Vagina (tissue), 2 donors: ENCODE measurements around the gene AUH. TPM values are rescaled to one million over a fixed set of nuclear protein-coding genes. Genes with fewer than 3 reads are reported as not detected.

Source experiments
- DNase-seq, 2 donors: peaks; one replicate each; pipeline ENCODE4 v3.0.0-alpha.2; 2017; ENCODE audit errors: extremely low spot score in 2 of 2
- H3K27ac ChIP-seq: fragments of 200-600 bp; sonication (generic); one replicate; pipeline ENCODE4 v1.5.1; 2019
- H3K27me3 ChIP-seq: fragments of 200-600 bp; sonication (generic); one replicate; pipeline ENCODE4 v1.5.1; 2019
- H3K36me3 ChIP-seq, 2 donors: fragments of 200-600 bp; sonication (generic); one replicate each; pipeline ENCODE4 v1.5.1; 2017 to 2019
- H3K4me1 ChIP-seq: fragments of 200-600 bp; sonication (generic); one replicate; pipeline ENCODE4 v1.5.1; 2019
- H3K4me3 ChIP-seq, 2 donors: fragments of 200-600 bp; sonication (generic); 1 replicate in 1 of 2; 2 replicates in 1 of 2; pipeline ENCODE4 v1.5.1; 2016 to 2019
- H3K9me3 ChIP-seq: fragments of 200-600 bp; sonication (generic); one replicate; pipeline ENCODE4 v1.5.1; 2019
- POLR2A ChIP-seq, 2 donors: fragments of 450-650 bp; IDR thresholded peaks; one replicate each; pipeline ENCODE4 v1.6.1; 2017; ENCODE audit warnings: antibody characterized with exemption in 2 of 2, mild to moderate bottlenecking in 2 of 2, moderate library complexity in 2 of 2
- POLR2AphosphoS5 ChIP-seq, 2 donors: sonication (generic); formaldehyde crosslinking; IDR thresholded peaks; one replicate each; pipeline ENCODE4 v1.9.0; 2017; ENCODE audit warnings: antibody characterized with exemption in 2 of 2, mild to moderate bottlenecking in 2 of 2, low read depth in 1 of 2; ENCODE audit not compliant: insufficient read depth in 1 of 2
- intact Hi-C: fragments of 100-400 bp; cut with DNase I; formaldehyde crosslinking; loops from one replicate; pipeline ENCODE4 v1.15.1; 2023
- total RNA-seq: library from RNA; depleted of rRNA; stranded (reverse); fragments of >200 nt; gene quantifications from one replicate; pipeline ENCODE4 v1.2.3, GENCODE V29; 2016
- TF ChIP-seq, protein P1 (sequence below), 3 experiments: fragments of 450-650 bp in 2 of 3; fragments of 200-600 bp in 1 of 3; sonication (generic) in 1 of 3; IDR thresholded peaks; one replicate each; pipeline ENCODE4 v1.5.1; 2017 to 2019; ENCODE audit warnings: antibody characterized with exemption in 3 of 3, mild to moderate bottlenecking in 2 of 3, moderate library complexity in 2 of 3

AUH gene
- total RNA-seq, 1 donor from 2014 or later = 39.0 TPM

- no peak for DNase-seq
- Histone ChIP-seq H3K9me3 (no peaks in the 10 kb centered on the region), H3K27ac (no peak overlapping the region), H3K27me3 (no peaks in the 10 kb centered on the region), H3K36me3 (peaks cover 0 to 27% of the 10 kb centered on the region in 2 donors), H3K4me3 (no peak overlapping the region), H3K4me1 (no peaks in the 10 kb centered on the region)
- intact Hi-C loops = no loop called here
- TF ChIP-seq POLR2AphosphoS5 (IDR thresholded peaks at IDR 0.05; ENCODE audit: insufficient read depth in 1 of 2, low read depth in 1 of 2) = no peak
- TF ChIP-seq POLR2A (IDR thresholded peaks at IDR 0.05) = no peak
- TF ChIP-seq, protein P1, sequence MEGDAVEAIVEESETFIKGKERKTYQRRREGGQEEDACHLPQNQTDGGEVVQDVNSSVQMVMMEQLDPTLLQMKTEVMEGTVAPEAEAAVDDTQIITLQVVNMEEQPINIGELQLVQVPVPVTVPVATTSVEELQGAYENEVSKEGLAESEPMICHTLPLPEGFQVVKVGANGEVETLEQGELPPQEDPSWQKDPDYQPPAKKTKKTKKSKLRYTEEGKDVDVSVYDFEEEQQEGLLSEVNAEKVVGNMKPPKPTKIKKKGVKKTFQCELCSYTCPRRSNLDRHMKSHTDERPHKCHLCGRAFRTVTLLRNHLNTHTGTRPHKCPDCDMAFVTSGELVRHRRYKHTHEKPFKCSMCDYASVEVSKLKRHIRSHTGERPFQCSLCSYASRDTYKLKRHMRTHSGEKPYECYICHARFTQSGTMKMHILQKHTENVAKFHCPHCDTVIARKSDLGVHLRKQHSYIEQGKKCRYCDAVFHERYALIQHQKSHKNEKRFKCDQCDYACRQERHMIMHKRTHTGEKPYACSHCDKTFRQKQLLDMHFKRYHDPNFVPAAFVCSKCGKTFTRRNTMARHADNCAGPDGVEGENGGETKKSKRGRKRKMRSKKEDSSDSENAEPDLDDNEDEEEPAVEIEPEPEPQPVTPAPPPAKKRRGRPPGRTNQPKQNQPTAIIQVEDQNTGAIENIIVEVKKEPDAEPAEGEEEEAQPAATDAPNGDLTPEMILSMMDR (IDR thresholded peaks at IDR 0.05) = no peak
Measured at GRCh38 chr9:91347377-91347776, 14.3 kb downstream of the AUH start.

- no peak for DNase-seq
- no peak overlapping the region for H3K27ac ChIP-seq
- peaks cover 0 to 27% of the 10 kb centered on the region in 2 donors for H3K36me3 ChIP-seq
- H3K27me3 ChIP-seq = no peaks in the 10 kb centered on the region
- no peaks in the 10 kb centered on the region for H3K4me1 ChIP-seq
- intact Hi-C loops = no loop called here
- H3K4me3 ChIP-seq = no peak overlapping the region
- TF ChIP-seq, protein P1 (IDR thresholded peaks at IDR 0.05) = no peak
- TF ChIP-seq POLR2A (IDR thresholded peaks at IDR 0.05) (no peak), POLR2AphosphoS5 (IDR thresholded peaks at IDR 0.05; ENCODE audit: insufficient read depth in 1 of 2, low read depth in 1 of 2) (no peak)
- no peaks in the 10 kb centered on the region for H3K9me3 ChIP-seq
Measured at GRCh38 chr9:91346644-91347043, 15.1 kb downstream of the AUH start.

- peaks cover 0 to 29% of the 10 kb centered on the region in 2 donors for H3K36me3 ChIP-seq
- H3K27ac ChIP-seq = no peak overlapping the region
- DNase-seq = no peak
- H3K4me1 ChIP-seq = no peaks in the 10 kb centered on the region
- intact Hi-C loops = no loop called here
- no peak overlapping the region for H3K4me3 ChIP-seq
- TF ChIP-seq POLR2AphosphoS5 (IDR thresholded peaks at IDR 0.05; ENCODE audit: insufficient read depth in 1 of 2, low read depth in 1 of 2) (no peak), POLR2A (IDR thresholded peaks at IDR 0.05) (no peak)
- TF ChIP-seq, protein P1 (IDR thresholded peaks at IDR 0.05) = no peak
- H3K9me3 ChIP-seq = no peaks in the 10 kb centered on the region
- no peaks in the 10 kb centered on the region for H3K27me3 ChIP-seq
Measured at GRCh38 chr9:91345978-91346377, 15.7 kb downstream of the AUH start.

DNA sequence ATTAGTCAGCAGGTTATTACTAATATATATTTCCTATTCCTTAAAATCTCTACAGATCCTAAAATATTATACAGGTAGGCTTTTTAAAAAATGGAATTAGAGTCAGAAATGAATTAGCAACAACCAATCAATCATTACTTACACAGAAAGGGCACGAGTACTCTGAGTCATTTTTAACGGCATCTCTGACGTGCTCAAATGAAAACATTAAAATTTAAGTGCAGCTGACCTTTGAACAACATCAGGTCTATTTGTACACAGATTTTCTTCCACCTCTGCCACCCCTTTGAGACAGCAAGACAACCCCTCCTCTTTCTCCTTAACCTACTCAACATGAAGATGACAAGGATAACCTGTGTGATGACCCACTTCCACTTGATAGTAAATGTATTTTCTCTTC is 19.1 kb downstream of the AUH start:
- H3K4me1 ChIP-seq = no peaks in the 10 kb centered on the region
- no peak for TF ChIP-seq POLR2A (IDR thresholded peaks at IDR 0.05)
- TF ChIP-seq, protein P1 (IDR thresholded peaks at IDR 0.05) = no peak
- TF ChIP-seq POLR2AphosphoS5 (IDR thresholded peaks at IDR 0.05; ENCODE audit: insufficient read depth in 1 of 2, low read depth in 1 of 2) = no peak
- H3K27me3 ChIP-seq = no peaks in the 10 kb centered on the region
- H3K27ac ChIP-seq = no peak overlapping the region
- H3K9me3 ChIP-seq = no peaks in the 10 kb centered on the region
- no peak overlapping the region for H3K4me3 ChIP-seq
- no peak for DNase-seq
- intact Hi-C loops = no loop called here
- peaks cover 0 to 21% of the 10 kb centered on the region in 2 donors for H3K36me3 ChIP-seq

- Histone ChIP-seq H3K36me3 (peaks cover 0 to 21% of the 10 kb centered on the region in 2 donors), H3K27me3 (no peaks in the 10 kb centered on the region), H3K27ac (no peak overlapping the region), H3K9me3 (no peaks in the 10 kb centered on the region), H3K4me3 (no peak overlapping the region), H3K4me1 (no peaks in the 10 kb centered on the region)
- TF ChIP-seq, protein P1 (IDR thresholded peaks at IDR 0.05) = no peak
- TF ChIP-seq POLR2A (IDR thresholded peaks at IDR 0.05) (no peak), POLR2AphosphoS5 (IDR thresholded peaks at IDR 0.05; ENCODE audit: insufficient read depth in 1 of 2, low read depth in 1 of 2) (no peak)
- intact Hi-C loops = no loop called here
- DNase-seq = no peak
Measured at GRCh38 chr9:91341749-91342148, 20.0 kb downstream of the AUH start.
